PC-3 (cell line): ENCODE data around the gene ALKBH3.

Experiments used
- CTCF ChIP-seq: fragments of 300-600 bp; sonication (generic); conservative IDR thresholded peaks from 2 replicates; pipeline ENCODE4 v1.5.1; 2017; ENCODE audit warnings: antibody characterized with exemption, low read depth, mild to moderate bottlenecking, low read length
- EZH2phosphoT487 ChIP-seq: fragments of 300-600 bp; sonication (generic); IDR thresholded peaks from 2 replicates; pipeline ENCODE4 v1.6.1; 2018; ENCODE audit warnings: mild to moderate bottlenecking, antibody characterized with exemption, low read length, borderline replicate concordance

GRCh38 chr11:43959321-43959995 lies 78.8 kb downstream of the ALKBH3 start:
- TF ChIP-seq CTCF (no peak), EZH2phosphoT487 (no peak)
